HG03439 (cell line): ENCODE measurements around the gene BAG5.
"Not testable (repeated sequence)": the region's sequence is repeated elsewhere in the genome, so short reads cannot be mapped to it uniquely, and the experiment has no call there.

Experiments
- ATAC-seq: cut with Tn5 transposase; IDR thresholded peaks from one replicate; pipeline ENCODE4 v1.9.1; 2021; ENCODE audit warnings: mild to moderate bottlenecking, moderate library complexity; ENCODE audit not compliant: unreplicated experiment

The BAG5 gene, protein sequence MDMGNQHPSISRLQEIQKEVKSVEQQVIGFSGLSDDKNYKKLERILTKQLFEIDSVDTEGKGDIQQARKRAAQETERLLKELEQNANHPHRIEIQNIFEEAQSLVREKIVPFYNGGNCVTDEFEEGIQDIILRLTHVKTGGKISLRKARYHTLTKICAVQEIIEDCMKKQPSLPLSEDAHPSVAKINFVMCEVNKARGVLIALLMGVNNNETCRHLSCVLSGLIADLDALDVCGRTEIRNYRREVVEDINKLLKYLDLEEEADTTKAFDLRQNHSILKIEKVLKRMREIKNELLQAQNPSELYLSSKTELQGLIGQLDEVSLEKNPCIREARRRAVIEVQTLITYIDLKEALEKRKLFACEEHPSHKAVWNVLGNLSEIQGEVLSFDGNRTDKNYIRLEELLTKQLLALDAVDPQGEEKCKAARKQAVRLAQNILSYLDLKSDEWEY

DNA sequence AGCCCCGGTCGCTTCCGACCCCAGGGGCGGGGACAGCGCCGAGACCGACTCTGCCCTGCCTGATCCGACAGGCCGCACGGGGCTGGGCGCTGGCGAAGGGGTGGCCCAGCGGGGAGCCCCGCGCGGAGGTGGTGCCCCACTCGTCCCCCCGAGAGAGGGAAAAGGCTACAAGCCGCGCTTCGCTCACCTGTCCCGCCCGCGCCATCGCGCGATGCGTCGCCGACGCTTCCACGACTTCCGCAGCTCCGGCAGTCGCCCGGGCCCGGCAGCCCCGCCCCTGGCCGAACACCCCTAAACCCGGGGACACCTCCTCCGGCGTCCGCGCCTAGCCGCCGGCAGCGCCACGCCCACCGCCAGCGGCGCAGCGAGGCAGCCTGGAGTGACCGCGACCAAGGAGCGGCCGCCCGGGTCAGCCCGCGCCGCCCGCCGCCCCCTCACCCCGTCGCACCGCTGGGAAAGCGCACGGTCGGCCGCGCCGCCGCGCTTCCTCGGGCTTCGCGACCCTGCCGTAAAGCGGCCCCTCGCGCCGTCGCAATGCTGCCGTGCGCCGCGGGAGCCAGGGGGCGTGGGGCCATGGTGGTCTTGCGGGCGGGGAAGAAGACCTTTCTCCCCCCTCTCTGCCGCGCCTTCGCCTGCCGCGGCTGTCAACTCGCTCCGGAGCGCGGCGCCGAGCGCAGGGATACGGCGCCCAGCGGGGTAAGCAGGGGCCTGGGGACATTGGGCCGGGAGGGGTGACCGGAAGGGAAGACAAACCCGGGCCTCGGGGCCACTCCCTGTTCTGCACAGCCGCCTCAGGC lies at the start of gene BAG5, which contains the start of gene COA8:
Gene BAG5, minus strand, starts transcription at position 229 of the 797 bp plus-strand sequence. CDS start 1,493 bp downstream, outside the sequence.
Gene COA8, plus strand, starts transcription at position 532 of the 797 bp plus-strand sequence. Its CDS starts 42 bp downstream, at position 574.
- peak; percentile 75 for ATAC-seq

DNA sequence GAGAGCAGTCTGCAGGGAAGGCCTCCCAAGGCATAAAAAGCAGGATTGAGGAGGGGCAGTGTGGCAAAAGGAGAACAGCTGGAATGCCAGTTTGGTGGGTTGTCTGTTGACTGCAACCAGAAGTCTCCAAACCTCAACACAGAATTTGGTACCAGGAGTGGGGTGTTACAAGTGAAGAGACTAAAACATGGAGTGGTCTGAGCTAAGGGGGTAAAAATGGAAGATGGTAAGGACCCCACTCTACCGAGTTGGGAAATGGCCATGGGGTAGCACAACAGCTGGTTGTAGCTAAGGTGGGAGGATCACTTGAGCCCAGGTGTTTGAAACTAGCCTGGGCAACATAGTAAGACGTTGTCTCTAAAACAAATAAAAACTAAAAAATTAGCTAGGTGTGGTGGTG lies 48.8 kb upstream of the BAG5 start:
- no peak for ATAC-seq

DNA sequence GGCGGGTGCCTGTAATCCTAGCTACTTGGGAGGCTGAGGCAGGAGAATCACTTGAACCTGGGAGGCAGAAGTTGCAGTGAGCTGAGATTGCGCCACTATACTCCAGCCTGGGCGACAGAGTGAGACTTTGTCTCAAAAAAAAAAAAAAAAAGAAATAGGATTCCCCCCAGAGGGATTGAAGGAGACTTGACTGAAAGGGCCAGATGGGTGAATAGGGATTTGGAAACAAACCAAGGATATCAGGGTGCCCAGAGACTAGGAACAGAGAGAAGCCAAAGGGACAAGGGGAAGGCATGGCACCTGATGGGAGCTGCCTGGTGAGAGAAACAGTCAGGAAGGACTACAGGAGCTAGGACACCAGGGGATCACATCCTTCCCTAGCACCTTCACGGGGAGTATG lies 46.6 kb upstream of the BAG5 start:
- ATAC-seq, result not testable (repeated sequence)

DNA sequence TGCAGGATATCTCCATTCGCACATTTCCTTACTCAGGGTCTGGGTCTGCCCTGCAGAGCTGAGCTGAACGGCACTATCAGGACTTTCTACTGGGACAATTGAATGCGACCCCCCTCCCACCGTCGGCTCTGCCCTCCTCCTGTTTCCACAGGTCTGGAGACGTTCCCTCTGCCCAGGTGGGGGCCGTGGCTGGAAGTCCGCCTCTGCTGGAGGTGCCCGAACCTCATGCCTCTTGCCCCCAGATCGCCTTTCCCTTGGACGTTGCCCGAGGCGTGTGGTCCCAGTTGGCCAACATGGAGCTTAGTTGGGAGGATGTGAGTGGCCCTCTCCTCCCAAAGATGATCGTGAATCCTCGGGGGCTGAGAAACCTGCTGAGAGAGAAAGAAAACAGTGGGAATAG lies 45.4 kb upstream of the BAG5 start:
- no peak for ATAC-seq

DNA sequence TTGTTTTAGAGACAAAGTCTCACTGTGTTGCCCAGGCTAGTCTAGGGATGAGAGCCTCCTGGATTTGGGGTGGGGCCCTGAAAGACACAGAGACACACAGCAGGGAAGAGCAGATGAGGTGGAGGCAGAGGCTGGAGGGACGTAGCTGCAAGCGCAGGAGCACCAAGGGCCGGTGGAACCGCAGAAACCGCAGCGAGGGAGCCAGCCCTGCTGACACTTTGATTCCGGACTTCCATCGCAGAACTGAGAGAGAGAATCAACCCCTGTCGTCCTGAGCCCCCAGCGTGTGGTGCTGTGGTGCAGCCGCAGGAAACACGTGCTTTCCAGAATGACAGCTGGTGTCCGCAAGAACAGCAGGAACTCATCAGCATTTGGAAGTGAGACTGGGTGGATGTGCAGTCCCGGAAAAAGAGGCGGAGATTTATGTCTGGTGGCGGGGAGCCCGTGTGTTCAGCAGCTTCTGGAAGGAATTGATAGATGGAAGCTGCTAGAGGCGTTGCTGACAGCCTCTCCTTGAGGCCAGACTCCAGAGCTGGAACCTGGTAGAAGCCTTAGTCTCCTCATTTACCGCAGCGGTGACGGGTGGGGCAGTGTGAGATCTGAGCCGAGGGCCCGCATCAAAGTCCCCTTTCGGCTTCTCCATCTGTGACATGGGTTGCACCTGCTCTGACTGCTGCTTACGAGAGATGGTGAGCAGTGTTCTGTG lies 44.7 kb upstream of the BAG5 start:
- ATAC-seq, result peak; percentile 69

DNA sequence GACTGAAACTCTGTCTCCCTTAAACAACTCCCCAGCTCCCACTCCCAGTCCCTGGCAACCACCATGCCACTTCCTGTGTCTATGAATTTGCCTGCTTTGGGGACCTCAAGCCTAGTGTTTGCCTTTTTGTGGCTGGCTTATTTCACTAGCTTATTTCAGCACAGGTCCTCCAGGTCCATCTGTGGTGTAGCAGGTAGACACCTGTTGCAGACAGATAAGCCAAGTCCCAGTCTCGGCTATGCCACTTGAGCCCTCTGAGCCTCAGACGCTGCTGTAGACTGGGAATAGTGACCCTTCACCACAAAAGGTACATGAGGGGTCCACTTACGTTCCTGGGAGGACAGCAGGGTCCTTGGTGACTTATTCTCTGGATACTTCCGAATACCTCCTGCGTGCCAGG lies 42.2 kb upstream of the BAG5 start:
- no peak for ATAC-seq

DNA sequence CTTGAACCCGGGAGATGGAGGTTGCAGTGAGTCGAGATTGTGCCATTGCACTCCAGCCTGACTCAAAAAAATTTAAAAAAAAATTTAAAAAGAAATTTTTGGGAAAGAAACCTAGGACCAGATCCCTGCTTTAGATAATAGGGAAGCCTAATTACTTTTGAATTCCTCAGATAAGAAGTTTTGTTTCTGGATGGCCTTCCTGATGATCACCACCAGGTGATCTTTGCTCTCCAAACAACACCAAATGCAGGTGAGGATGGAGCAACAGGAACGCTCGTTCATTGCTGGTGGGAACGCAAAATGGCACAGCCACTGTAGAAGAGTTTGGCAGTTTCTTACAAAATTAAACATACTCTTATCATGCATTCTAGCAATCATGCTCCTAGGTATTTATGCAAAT lies 38.0 kb upstream of the BAG5 start:
- no peak for ATAC-seq

DNA sequence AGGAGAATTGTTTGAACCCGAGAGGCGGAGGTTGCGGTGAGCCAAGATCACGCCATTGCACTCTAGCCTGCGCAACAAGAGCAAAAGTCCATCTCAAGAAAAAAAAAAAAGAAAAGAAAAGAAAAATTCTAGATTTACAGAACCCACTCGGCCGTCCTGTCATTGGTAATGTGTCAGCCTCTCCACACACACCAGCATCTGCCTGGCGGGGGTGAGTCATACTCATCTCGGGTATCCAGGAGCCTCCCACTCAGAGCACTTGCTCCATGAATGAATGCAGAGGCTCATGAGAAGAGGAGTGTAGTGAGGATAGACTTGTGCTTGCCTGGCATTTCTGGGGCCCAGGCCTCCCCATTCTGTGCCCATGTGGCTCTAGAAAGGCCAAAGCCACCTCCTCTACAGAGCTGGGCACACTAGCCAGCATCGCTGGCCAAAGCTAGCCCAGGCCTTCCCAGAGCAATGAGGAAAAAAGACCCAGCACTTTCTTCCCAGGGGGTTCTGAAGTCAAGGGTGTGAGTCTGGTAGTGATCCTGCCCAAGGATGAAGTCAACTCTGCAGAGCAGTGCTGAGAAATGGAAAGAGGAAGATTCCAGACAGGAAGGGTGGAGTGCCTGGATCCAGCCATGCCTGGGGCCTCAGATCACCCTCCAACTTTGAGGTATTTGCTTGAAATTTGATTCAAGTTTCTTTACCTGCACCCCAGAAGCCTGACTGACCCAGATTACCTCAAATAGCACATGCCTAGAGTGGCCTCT lies 35.3 kb upstream of the BAG5 start:
- no peak for ATAC-seq

DNA sequence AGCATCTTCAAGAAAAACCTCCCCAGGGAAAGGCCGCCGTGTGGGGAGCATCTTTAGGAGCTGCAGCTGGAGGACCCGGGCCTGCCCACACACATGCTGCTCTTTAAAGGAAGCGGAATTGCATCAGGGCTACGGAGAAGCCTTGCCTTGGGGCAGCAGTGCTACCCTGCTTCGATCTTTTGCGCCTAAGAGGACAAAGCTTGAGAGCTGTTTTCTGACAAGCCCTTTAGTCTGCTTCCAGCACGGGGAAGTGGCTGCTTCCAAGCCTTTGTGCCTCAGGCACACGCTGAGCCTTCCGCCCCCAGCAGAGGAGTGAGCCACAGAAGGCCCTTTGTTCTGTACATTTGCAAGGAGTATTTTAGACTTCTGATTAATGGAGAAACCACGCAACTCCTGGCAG lies 31.8 kb upstream of the BAG5 start:
- no peak for ATAC-seq

DNA sequence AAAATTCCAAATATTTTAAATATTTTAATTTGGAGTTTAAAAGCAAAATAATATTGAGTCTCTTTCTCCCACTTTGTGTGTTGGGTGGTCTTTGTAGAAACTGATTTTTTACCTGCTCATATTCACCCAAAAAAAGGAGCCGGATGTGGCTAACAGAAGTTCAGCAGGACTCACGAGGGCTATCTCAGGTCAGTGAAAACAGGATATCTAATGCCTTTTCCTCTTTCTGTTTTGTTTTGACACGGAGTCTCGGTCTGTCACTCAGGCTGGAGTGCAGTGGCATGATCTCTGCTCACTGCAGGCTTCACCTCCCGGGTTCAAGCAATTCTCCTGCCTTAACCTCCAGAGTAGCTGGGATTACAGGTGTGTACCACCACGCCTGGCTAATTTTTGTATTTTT lies 31.1 kb upstream of the BAG5 start:
- peak; percentile 85 for ATAC-seq

DNA sequence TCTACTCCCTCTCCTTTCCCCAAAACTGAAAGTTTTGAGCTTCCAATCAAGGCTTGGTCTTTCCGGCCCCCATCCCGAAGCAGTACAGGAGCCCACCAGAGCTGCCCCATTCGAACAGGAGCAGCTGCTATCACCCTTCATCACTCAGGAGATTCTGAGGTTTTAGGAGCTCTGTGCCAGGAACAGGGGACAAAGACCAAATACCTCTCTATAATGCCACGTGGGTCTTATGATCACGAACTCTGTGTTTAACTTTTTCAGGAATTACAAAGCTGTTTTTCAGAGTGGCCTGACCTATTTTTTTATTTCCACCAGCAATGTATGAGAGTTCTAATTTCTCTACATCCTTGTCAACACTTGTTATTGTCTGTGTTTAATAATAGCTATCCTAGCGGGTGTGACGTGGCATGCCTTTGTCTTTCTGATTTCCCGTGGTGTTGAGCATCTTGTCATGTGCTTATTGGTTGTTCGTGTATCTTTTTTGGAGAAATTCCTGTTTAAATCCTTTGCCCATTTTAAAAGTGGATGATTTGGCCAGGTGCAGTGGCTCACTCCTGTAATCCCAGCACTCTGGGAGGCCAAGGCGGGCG lies 22.0 kb upstream of the BAG5 start:
- no peak for ATAC-seq

DNA sequence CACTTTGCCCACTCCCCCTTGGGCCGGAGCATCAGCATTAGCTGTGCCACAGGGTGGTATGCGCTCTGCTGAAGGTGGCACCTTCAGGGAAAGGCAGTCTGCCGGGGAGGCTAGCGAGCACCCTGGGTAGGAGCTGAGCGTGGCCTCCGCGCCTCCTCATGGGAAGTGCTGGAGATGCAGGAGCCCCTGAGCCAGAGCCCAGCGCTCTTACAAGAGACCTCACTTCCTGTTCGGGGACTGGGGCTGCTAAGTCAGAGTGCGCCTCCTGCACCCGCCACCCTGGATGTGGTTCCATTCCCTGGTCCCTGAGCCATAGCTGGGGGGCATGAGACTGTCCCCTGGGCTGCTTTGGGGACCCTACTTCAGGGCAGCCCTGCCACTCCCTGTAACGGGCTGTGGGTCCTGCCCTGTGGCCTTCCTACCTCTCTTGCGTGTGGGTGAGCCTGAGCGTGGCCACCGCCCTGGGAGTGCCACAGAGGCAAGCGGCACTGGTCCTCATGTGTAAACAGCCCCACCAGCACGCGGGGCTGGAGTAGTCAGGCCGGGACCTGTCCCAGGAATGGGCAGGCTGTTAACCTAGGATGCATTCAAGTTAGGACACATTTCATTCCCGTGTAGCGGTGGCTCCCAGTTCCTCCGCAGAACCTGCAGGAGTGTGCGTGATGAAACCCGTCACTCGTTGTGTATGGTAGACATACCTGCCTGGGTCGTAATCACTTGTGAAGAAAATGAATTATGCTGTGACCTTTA lies 19.7 kb upstream of the BAG5 start:
- no peak for ATAC-seq

DNA sequence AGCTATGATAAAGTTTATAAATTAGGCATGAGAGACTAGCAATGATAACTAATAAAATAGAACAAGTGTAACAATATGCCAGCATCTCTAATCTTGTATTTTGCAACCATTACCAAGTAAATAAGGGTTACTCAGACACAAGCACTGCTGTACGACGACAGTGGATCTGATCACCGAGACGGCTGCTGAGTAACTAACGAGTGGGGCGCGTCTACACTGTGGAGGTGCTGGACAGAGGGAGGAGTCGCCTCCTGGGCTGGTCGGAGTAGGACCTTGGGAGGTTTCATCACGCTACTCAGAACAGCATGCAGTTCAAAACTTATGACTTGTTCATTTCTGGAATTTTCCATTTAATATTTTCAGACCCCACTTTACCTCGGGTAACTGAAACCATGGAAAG lies 18.7 kb upstream of the BAG5 start:
- no peak for ATAC-seq

DNA sequence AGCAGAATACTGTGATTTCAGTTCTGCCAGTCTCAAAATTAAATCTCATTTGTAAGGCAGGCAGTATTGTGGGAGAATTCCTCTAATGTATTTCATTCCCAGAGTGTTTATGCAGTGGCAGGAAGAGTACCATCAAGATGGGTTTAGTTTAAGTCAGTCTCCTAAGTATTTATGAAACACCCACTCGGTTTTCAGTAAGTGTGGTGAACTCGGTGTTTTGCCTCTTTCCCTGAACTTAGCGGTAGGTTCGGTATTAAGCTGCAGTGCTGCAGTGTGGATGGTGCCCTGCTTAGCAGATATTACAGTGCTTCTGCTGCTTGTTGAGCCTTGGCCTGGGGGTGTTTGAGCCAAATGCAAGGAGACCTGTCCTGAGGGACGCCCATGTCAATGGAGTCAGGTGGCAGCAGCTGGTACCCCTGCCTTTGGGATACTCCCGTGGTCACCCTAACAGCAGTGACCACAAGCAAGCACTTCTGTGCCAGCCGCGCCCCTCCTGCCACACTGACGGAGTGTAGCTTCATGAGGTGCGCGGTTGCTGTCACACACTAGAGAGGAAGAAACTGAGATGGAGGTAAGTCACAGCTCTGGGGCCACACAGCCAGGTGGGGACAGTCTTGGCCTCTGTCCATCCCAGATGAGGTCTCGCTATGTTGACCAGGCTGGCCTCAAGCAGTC lies 16.1 kb upstream of the BAG5 start:
- ATAC-seq, result no peak

DNA sequence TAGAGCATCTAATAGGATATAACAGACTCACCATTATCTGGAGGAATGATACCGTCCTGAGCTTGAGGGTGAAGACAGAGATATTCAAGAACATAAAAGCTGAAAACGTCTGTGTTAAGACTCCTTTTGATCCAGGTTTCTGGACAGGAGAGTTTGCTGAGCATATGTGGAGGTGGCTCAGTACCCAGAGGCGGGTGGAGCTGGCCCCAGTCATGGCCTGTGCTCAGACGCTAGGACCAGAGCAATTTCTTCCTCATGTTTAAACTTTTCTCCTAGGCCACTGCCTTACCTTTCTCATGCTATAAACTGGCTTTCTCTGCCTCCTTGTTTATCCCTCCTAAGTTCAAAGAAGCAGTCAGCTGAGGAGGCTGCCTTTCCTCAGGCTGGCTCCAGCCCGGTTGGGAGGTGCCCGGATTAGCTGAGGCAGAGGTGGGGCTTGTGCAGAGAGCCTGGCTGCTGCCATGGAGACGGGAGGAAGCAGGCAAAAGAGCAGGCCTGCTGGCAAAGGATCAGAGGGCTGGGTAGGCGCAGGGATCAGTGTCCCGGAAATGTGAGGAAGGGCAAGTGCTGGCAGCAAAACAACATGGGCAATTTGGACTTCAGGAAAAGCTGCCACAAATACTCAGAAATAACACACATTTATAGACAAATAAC lies 14.0 kb upstream of the BAG5 start:
- ATAC-seq, result no peak

DNA sequence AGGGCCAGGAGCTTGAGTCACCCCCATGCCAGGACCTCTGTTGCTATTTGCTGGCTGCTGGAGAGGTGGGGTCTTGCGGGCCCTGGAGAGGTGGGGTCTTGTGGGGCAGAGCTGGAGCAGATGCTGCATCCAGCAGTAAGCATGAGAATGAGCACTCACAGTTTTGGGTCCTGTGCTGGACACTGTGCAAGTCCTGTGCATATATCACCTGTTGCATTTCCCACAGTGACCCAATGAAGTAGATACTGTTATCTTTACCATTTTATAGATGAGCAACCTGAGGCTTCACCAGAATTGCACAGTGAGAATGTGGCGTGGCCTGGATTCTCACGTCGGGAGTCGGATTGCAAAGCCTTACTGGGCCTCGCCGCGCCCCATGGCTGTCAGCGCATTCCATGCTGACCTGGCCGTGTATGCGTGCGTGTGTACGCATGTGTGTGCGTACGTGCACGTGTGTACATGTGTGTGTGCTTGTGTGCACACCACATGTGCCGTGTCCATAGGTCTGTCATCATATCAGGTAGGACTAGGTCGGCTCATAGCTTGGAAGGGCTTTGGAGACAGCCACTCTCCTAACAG lies 12.3 kb upstream of the BAG5 start:
- no peak for ATAC-seq

DNA sequence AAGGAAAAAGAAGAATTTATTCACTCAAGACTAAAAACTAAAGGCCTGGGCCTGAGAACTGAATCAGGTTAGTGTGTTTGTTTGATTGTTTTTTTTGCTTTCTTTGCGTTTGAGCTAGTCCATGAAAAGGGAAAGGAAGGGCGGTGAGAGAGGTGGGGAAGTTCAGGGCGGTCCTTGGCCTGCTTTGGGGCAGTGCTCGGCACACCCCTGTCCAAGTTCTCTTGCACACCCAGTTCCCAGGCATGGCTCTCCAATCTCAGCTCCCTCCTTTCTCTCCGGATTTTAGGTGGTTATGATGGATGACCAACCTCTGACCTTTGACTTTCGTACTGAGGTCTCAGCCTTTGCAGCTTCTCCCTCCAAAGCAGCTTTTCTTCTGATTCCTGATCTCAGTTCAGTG lies 11.6 kb upstream of the BAG5 start:
- ATAC-seq, result no peak

DNA sequence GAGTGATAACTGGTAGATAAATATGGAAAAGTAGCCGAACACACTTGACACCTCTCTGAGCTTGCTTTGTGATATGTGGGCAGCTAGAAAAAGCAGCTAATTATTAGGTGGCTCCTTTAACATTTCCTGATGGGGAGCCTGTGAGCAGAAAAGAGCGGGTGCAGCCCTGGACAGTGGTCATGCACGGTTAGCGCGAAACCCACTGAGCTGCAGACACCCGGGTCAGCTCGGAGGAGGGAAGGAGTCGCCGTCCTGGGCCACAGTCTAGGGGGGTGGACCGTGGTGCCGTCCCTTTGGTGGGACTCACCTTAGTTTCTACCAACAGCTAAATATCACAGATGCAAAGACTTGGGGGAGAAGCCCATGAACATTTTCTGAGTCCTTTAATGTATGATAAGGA lies 7.0 kb upstream of the BAG5 start:
- no peak for ATAC-seq
